HG03378 (cell line): ENCODE results near the gene PLEKHG2.

Source experiments
- ATAC-seq: cut with Tn5 transposase; IDR thresholded peaks from one replicate; pipeline ENCODE4 v1.9.1; 2021; ENCODE audit warnings: mild to moderate bottlenecking, moderate library complexity; ENCODE audit not compliant: unreplicated experiment

The PLEKHG2 gene

DNA sequence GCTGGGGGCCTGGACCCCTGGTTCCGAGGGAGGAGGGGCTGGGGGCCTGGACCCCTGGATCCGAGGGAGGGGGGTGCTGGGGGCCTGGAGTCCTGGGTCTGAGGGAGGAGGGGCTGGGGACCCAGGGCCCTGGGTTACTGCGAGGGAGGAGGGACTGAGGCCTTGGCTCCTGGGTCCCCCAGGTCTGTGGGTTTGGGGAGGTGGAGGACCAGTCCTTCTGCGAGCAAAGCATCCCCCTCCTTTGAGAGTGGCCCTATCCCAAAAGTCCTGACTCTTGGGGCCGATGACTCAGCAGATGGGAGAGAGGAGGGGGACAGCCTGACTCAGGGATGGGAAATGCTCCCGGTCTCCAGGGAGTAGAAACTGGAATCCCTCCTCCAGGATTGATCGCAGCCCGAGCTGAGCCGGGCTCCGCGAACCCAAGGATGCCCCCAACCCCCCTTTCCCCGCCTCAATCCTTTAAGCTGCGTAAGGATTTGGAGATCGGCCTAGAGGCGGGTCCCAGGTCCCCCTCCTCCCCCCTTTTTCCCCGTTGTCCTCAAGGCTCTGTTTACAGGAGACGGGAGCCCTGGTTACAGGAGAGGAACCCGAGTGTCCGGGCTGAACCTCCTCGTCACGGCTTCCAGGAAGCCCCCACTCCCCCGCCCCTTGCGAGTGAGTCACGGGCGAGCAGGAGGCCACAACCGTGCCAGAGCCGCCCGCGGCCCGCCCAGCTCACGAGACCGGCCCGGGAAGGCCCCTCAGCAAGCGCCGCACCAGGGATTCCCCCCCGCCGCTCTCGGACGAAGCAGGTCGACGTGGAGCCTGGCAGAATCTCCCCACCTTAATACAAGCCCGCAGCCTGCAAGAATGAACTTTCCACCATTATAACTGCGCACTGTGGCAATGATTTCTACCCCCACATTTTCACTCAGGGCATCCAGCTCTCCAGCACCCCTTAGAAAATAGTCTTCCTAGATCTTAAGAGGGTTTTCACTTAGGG, 8.8 kb upstream of the PLEKHG2 start:
- peak; percentile 23 for ATAC-seq

DNA sequence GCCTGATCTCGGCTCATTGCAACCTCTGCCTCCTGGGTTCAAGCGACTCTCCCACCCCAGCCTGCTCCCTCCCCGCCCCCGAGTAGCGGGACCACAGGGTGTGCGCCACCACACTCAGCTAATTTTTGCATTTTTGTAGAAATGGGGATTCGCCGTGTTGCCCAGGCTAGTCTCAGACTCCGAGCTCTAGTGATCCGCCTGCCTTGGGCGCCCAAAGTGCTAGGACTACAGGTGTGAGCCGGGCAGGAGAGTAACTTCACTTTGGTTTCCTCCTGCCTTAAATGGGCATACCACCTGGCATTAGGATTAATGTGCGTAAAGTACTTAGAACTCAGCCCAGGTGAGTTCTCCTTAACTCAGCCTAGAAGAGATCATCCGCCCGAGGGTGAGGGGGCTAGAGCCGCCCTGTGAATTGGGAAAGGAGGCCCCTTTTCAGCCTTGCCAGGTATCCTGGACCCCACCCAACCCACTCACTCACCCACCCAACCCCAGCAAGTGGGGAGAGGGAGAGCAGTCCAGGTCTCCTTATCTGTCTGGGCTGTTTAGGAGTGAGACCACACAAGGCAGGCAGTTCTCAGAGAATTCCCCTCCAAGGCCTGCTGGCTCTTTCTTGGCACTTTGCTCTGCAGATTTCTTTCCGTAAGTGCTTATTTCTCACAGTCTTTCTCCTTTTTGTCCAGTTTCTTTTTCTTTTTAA, 7.1 kb upstream of the PLEKHG2 start:
- ATAC-seq = no peak

DNA sequence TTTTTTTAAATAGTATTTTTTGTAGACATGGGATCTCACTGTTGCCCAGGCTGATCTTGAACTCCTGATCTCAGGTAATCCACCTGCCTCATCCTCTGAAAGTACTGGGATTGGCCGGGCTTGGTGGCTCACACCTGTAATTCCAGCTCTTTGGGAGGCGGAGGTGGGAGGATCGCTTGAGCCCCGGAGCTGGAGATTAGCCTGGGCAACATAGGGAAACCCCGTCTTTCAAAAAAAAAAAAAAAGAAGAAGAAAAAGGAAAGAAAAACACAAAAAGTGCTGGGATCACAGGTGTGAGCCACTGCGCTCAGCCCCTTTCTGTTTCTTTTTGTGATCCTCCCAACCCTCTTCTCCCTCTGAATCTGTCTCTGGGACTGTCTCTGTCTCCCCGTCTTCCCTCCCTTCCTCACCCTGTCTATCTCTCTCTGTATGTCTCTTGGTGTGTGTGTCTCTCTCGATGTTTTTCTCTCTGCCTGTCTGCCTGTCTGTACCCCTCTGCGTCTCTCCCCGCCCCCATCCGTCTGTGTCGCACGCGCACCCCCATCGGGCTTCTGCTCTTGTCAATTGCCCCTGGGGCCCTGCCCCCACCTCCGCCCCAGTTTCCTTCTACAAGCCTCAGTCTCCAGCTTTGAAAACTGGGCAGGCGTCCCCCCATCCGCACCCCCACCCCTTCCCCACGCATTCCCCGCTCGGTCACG, 6.4 kb upstream of the PLEKHG2 start:
- ATAC-seq = no peak

DNA sequence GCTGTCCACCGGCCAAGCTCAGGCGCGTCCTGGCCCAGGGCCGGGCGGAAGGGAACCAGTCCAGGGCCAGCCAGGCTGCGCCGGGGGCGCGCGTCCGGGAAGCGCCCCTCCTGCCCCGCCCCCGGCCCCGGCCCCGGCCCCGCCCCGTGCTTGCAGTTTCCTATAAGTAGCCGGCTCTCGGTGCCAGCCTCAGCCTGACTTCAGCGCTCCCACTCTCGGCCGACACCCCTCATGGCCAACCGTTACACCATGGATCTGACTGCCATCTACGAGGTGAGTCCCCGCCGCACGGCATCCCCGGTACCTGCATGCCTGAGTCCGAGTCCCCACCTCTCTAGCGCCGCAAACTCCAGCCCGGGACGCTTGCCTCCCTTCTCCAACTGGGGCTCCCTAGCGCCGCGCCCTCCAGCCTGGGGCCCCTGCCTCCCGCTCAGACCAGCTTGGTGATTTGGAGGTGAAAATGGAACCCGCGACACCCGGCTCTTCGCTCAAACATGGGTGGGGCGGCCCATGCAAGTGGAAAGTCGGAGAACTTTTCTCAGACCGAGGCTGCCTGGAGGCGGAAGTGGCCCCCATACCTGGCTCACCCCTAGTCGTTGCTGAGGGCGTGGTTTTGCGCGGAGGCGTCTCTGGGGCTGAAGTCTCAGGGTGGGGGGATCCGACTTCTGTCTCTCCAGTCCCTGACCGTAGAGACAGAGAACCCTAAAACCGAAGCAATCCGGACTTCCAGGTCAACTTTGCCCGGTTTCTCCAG, 5.6 kb upstream of the PLEKHG2 start, which contains the start of gene ZFP36:
Gene ZFP36, plus strand, starts transcription at position 192 of the 754 bp plus-strand sequence. Its CDS starts 58 bp downstream, at position 250.
- no peak for ATAC-seq

DNA sequence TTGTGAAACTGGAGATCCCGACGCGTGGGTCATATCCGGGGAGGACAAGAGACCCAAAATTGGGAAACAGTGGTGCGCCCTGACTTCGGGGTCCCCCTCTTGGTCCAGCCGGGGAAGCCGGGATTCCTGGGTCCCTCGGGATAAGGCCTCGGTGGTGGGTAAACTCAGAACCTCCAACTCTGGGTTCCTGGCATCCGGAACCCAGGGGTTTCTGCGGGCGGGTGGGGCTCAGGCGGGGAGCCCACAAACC, 5.1 kb upstream of the PLEKHG2 start:
- ATAC-seq = no peak

DNA sequence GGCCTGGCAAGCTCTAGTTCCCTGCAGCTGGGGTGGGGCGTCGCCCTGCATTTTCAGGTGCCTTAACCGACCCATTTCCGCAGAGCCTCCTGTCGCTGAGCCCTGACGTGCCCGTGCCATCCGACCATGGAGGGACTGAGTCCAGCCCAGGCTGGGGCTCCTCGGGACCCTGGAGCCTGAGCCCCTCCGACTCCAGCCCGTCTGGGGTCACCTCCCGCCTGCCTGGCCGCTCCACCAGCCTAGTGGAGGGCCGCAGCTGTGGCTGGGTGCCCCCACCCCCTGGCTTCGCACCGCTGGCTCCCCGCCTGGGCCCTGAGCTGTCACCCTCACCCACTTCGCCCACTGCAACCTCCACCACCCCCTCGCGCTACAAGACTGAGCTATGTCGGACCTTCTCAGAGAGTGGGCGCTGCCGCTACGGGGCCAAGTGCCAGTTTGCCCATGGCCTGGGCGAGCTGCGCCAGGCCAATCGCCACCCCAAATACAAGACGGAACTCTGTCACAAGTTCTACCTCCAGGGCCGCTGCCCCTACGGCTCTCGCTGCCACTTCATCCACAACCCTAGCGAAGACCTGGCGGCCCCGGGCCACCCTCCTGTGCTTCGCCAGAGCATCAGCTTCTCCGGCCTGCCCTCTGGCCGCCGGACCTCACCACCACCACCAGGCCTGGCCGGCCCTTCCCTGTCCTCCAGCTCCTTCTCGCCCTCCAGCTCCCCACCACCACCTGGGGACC, 4.6 kb upstream of the PLEKHG2 start:
- ATAC-seq = no peak

DNA sequence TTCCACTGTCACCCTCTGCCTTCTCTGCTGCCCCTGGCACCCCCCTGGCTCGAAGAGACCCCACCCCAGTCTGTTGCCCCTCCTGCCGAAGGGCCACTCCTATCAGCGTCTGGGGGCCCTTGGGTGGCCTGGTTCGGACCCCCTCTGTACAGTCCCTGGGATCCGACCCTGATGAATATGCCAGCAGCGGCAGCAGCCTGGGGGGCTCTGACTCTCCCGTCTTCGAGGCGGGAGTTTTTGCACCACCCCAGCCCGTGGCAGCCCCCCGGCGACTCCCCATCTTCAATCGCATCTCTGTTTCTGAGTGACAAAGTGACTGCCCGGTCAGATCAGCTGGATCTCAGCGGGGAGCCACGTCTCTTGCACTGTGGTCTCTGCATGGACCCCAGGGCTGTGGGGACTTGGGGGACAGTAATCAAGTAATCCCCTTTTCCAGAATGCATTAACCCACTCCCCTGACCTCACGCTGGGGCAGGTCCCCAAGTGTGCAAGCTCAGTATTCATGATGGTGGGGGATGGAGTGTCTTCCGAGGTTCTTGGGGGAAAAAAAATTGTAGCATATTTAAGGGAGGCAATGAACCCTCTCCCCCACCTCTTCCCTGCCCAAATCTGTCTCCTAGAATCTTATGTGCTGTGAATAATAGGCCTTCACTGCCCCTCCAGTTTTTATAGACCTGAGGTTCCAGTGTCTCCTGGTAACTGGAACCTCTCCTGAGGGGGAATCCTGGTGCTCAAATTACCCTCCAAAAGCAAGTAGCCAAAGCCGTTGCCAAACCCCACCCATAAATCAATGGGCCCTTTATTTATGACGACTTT, 3.9 kb upstream of the PLEKHG2 start:
- no peak for ATAC-seq

DNA sequence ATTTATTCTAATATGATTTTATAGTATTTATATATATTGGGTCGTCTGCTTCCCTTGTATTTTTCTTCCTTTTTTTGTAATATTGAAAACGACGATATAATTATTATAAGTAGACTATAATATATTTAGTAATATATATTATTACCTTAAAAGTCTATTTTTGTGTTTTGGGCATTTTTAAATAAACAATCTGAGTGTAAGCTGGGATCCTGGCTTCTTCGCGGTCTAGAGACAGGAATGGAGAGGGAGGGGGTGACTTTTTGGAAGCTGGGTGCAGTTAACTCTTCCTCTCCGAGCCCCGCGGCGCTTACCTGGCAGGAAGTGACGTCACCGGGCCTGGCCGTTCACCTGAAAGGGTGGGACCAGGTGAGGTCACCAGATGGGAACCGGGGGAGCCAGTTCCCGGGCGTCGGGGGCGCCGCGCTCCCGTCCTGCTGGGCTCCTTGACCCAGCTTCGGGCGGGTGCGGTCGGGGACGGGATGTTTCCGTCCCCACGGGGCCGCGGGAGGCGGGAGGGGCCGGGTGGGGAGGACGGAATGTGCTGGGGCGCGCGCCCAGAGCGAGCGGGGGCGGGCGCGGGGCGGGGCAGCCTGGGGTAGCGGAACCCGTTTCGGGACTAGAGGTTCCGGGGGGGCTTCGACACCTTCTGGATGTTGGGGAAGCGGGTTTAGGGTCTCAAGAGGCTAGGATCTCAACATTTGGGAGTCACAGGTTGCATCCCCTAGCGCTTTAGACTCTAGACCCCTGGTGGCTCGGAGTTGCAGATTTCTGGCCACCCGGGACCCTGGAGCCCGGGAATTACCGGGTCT, 3.1 kb upstream of the PLEKHG2 start:
- ATAC-seq = no peak

DNA sequence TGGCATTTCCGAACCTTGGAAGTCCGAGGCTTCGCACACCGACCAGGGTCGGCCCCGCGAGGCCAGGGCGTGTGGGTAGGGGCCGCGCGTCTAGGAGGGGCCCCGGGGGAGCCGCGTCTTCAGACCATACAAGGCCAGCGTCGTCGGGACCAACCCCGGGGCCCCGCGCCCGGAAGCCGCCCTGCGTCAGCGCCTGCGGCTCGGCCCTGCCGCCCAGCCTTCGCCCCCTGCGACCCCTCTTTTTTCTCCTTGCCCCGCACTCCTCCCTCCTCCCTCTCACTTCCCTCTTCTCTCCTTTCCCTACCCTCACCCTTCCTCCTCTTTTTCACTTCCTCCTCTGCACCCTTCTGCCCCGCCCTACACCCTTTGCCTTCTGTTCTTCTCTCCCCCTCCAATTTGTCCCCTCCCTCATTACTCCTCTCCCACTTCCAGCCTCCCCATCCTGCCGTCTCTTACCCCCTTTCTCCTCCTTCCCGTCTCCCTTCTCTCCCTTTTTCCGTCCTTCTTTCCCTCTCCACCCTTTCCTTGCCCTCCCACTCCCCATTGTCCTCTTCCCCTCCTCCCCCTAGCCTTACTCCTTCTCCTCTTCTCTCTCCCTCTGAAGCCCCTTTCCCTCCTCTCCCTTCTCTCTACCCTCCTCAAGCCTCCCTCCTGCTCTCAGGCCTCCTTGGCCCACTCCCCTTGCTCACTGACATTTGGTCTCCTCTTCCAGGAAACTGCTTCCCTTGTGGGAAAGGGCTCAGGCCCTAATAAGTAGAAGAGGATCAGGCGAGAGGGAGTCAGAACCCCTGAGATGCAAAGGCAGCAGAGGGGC, 2.2 kb upstream of the PLEKHG2 start:
- no peak for ATAC-seq

DNA sequence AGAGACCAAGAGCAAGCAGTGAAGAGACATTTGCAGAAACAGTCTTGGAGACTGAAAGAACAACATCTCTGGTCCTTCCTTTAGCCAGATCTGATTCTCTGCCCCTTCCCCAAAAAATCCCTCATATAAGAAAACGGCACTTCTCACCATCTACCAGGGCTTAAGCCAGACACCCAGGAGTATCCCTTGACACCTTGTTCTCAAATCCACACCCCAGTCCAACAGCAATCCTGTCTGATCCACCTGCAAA, 1.7 kb upstream of the PLEKHG2 start:
- no peak for ATAC-seq

DNA sequence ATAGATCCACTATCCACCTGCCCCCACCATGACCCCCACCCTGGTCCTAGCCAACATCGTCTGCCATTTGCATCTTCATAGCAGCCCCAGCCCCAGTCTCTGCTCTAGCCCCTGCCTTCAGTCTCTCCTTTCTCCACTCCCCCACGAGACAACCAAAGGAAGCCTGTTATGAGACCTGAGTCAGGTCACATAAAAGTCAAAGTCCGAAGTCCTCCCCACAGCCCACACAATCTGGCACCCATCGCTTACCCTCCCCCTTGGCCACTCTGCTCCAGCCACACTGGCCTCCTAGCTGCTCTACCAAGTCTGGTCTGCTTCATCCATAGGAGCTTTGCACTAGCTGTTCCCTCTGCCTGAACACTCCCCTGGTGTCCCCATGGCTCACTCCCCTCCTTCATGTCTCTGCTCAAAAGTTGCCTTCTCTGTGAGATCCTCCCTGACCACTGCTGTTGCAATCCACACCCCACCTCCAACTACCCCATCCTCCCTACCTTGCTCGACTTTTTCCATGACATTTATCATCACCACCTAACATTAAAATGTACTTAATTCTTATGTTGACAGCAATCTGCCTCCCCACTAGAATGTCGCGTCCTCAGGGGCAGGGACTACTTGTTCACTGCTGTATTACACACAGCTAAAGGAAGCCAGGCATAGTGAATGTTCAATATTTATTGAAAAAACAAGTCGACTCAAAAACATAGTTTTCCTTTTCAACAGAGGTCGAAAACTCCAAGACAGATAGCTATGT, 1.2 kb upstream of the PLEKHG2 start:
- ATAC-seq = no peak

DNA sequence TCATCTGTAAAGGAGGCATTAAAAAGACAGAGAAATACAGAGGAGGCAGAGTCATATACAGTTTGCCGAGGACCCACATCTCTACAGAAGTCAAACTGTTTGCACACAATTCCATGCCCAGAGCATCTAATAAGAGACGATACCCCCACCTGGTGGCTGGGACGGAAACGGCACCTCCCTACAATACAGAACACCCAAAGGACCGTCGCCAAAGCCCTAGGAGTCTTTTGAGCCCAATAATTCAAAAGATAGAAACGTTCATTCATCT, 703 bp upstream of the PLEKHG2 start:
- ATAC-seq = peak; percentile 37

DNA sequence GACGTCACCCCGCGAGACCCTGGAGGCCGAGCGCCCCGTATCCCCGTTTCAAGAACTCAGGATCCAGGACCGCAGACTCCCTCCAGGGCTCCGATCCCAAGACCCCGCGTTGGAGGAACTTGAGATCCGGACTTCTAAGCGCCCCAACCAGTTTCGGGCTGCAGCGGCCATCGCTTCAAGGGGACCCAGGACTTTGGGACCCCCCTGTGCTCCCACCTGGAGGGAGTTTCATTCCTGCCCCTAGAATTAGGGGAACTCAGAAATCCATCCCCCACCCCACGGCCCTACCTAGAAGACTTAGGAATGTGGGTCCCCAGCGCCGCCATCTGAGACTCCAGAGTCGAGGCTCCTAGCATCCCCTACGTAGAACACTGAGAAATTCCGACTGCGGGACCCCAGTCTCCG, 400 bp downstream of the PLEKHG2 start:
- ATAC-seq = no peak

DNA sequence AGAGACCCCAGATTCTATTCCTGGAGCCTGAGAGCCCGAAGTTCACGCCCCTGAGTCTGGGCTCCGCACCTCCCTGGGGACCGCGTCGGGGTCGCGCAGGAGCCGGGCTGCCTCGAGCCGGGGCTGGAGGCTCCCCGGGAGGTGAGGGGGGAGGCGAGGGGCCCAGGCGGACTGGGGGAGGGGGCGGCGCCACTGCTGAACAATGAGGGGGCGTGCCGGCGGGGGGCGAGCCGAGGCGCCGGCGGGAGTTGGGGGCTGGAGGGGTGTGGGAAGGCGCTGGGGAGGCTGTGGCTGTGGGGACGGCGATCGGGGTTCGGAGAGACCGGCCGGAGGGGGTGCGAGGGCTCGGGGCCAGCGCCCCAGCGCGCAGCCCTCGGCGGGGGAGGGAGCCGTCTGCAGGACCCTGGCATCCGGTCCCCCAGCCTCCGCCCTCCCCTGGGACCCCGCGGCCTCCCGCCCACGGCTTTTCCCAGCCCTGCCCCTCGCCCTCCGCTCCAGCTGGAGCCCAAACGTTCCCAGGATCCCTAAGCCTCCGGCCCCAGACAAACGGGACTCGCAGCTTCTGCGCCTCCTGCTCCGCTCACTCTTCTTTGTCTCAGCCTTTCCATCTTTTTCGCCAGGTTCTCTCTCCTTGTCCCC, 922 bp downstream of the PLEKHG2 start:
- ATAC-seq = no peak

DNA sequence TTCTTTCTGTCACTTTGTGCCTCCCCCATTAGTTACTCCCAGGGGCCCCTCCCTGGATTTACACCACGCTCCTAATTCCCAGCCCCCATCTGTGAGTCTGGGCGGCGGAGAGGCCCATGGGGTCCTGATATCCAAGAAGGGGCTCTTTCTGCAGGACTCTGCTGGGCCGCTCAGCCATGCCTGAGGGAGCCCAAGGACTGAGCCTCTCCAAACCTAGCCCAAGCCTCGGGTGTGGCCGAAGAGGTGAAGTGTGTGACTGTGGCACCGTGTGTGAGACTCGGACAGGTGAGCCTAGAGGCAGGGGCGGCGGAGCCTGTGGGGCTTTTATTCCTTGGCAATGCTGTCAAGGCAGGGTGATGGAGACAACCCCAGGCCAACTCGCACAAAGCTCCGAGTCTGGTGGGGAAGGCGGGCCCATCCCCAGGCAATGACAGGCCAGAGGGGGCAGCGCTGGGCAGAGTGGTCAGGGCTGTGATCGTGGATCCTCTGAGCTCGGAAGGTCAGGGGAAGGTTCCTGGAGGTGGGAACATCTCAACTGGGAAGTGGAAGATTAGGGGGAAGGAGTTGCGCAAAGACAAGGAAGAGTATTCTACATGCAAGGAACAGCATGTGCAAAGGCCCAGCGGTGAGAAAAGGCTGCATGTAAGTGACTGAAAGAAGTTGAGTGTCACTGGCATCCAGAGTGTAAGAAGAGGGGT, 1.6 kb downstream of the PLEKHG2 start:
- no peak for ATAC-seq
